DND-41 (cell line): ENCODE measurements around the gene ABCD3.

ENCODE experiments used
- CTCF ChIP-seq: IDR thresholded peaks from 2 replicates; pipeline ENCODE4 v1.5.1; 2012; ENCODE audit warnings: borderline replicate concordance, low read length, moderate library complexity, mild to moderate bottlenecking; ENCODE audit not compliant: poor library complexity, severe bottlenecking; ENCODE audit errors: extremely low read depth
- EZH2 ChIP-seq: IDR thresholded peaks from 3 replicates; pipeline ENCODE4 v1.6.1; 2012; ENCODE audit warnings: borderline replicate concordance, low read depth, mild to moderate bottlenecking, moderate library complexity, low read length, inconsistent platforms; ENCODE audit not compliant: severe bottlenecking

- TF ChIP-seq CTCF (no peak), EZH2 (no peak)
Observed at GRCh38 chr1:94379615-94380014, 38.6 kb upstream of the ABCD3 start.
